Neural cell (in vitro differentiated cells): ENCODE results near the gene PNPLA3. TPM values are rescaled to one million over a fixed set of nuclear protein-coding genes. Genes with fewer than 3 reads are reported as not detected.
A peak's percentile ranks its signal among the peaks of the same experiment; 100 is the strongest.

Experiments
- H2AFZ ChIP-seq: fragments of 200-600, 300-800 bp; sonication (generic), shearing (Covaris generic); 2 replicates; pipeline ENCODE4 v1.6.0; 2014; ENCODE audit warnings: low read depth, mild to moderate bottlenecking, antibody characterized with exemption, low read length, moderate library complexity
- H3F3A ChIP-seq: fragments of 200-600 bp; shearing (Covaris generic); 2 replicates; pipeline ENCODE4 v1.6.1; 2016; ENCODE audit warnings: mild to moderate bottlenecking, moderate library complexity, mixed read lengths, antibody characterized with exemption, low read length; ENCODE audit not compliant: insufficient read depth, poor library complexity, severe bottlenecking
- H3K27ac ChIP-seq: fragments of 200-600, 300-800 bp; sonication (generic), shearing (Covaris generic); 2 replicates; pipeline ENCODE4 v1.5.1; 2014; ENCODE audit warnings: mild to moderate bottlenecking, low read length, moderate library complexity
- H3K27me3 ChIP-seq: fragments of 300-800, 200-600 bp; sonication (generic), shearing (Covaris generic); 2 replicates; pipeline ENCODE4 v1.6.0; 2014; ENCODE audit warnings: mild to moderate bottlenecking, low read depth, low read length, moderate library complexity; ENCODE audit not compliant: insufficient read depth
- H3K36me3 ChIP-seq: fragments of 300-800, 200-600 bp; sonication (generic), shearing (Covaris generic); 2 replicates; pipeline ENCODE4 v1.5.1; 2014; ENCODE audit warnings: mild to moderate bottlenecking, antibody characterized with exemption, low read length, moderate library complexity; ENCODE audit not compliant: insufficient read depth
- H3K4me2 ChIP-seq: fragments of 300-800, 200-600 bp; sonication (generic), shearing (Covaris generic); 2 replicates; pipeline ENCODE4 v1.6.0; 2014; ENCODE audit warnings: mild to moderate bottlenecking, low read length
- H3K4me3 ChIP-seq: fragments of 300-800, 200-600 bp; sonication (generic), shearing (Covaris generic); 2 replicates; pipeline ENCODE4 v1.5.1; 2014; ENCODE audit warnings: mild to moderate bottlenecking, low read length, moderate library complexity
- H3K79me2 ChIP-seq: fragments of 200-600 bp; shearing (Covaris generic); replicated peaks from 2 replicates; pipeline ENCODE4 v1.6.0; 2014; ENCODE audit warnings: mild to moderate bottlenecking, low read length, moderate library complexity; ENCODE audit not compliant: insufficient read depth
- H3K9ac ChIP-seq: fragments of 300-800, 200-600 bp; sonication (generic), shearing (Covaris generic); 2 replicates; pipeline ENCODE4 v1.6.1; 2016; ENCODE audit warnings: mild to moderate bottlenecking, low read length, mixed read lengths
- H3K9me2 ChIP-seq: fragments of 200-600 bp; shearing (Covaris generic); 2 replicates; pipeline ENCODE4 v1.6.1; 2016; ENCODE audit warnings: mild to moderate bottlenecking, low read length, mixed read lengths; ENCODE audit not compliant: insufficient read depth
- H3K9me3 ChIP-seq: fragments of 200-600, 300-800 bp; sonication (generic), shearing (Covaris generic); 2 replicates; pipeline ENCODE4 v1.6.1; 2016; ENCODE audit warnings: mild to moderate bottlenecking, mixed run types, low read length, moderate library complexity, mixed read lengths
- H4K20me1 ChIP-seq: fragments of 200-600 bp; shearing (Covaris generic); 2 replicates; pipeline ENCODE4 v1.6.1; 2016; ENCODE audit warnings: mild to moderate bottlenecking, mixed run types; ENCODE audit not compliant: insufficient read depth
- EP300 ChIP-seq: fragments of 450-650 bp; conservative IDR thresholded peaks from 2 replicates; pipeline ENCODE4 v1.6.1; 2014; ENCODE audit warnings: antibody characterized with exemption, mild to moderate bottlenecking, moderate library complexity; ENCODE audit not compliant: poor library complexity, severe bottlenecking
- EZH2 ChIP-seq: fragments of 200-600, 300-800 bp; shearing (Covaris generic), sonication (generic); IDR thresholded peaks from 2 replicates; pipeline ENCODE4 v1.6.1; 2014; ENCODE audit warnings: antibody characterized with exemption, low read length, borderline replicate concordance, mild to moderate bottlenecking; ENCODE audit not compliant: insufficient read depth, poor library complexity, severe bottlenecking
- MXI1 ChIP-seq: fragments of 450-650 bp; conservative IDR thresholded peaks from 2 replicates; pipeline ENCODE4 v1.6.1; 2014; ENCODE audit warnings: antibody characterized with exemption, mild to moderate bottlenecking; ENCODE audit not compliant: poor library complexity, severe bottlenecking
- POLR2AphosphoS5 ChIP-seq: IDR thresholded peaks from 2 replicates; pipeline ENCODE4 v1.6.1; 2012
- RAD21 ChIP-seq: fragments of 450-650 bp; conservative IDR thresholded peaks from 2 replicates; pipeline ENCODE4 v1.6.1; 2014; ENCODE audit warnings: antibody characterized with exemption, mild to moderate bottlenecking, moderate library complexity
- SMC3 ChIP-seq: fragments of 450-650 bp; conservative IDR thresholded peaks from 2 replicates; pipeline ENCODE4 v1.6.1; 2014; ENCODE audit warnings: antibody characterized with exemption, mild to moderate bottlenecking, moderate library complexity; ENCODE audit not compliant: poor library complexity
- TAF1 ChIP-seq: IDR thresholded peaks from 2 replicates; pipeline ENCODE4 v1.6.1; 2012; ENCODE audit warnings: low read depth
- polyA plus RNA-seq: library from polyadenylated mRNA; depleted of rRNA; stranded (reverse); fragments of >200 nt; gene quantifications from 2 replicates; pipeline ENCODE4 v1.2.3, GENCODE V29; 2014
- TF ChIP-seq, protein P1 (sequence below): fragments of 450-650 bp; IDR thresholded peaks from 2 replicates; pipeline ENCODE4 v1.5.1; 2014; ENCODE audit warnings: antibody characterized with exemption, mild to moderate bottlenecking, moderate library complexity; ENCODE audit not compliant: poor library complexity, severe bottlenecking
- TF ChIP-seq, protein P2 (sequence below): IDR thresholded peaks from 2 replicates; pipeline ENCODE4 v1.6.1; 2012; ENCODE audit warnings: borderline replicate concordance

Gene PNPLA3
- polyA plus RNA-seq, 1 donor from 2014 or later: 6.5 TPM

DNA sequence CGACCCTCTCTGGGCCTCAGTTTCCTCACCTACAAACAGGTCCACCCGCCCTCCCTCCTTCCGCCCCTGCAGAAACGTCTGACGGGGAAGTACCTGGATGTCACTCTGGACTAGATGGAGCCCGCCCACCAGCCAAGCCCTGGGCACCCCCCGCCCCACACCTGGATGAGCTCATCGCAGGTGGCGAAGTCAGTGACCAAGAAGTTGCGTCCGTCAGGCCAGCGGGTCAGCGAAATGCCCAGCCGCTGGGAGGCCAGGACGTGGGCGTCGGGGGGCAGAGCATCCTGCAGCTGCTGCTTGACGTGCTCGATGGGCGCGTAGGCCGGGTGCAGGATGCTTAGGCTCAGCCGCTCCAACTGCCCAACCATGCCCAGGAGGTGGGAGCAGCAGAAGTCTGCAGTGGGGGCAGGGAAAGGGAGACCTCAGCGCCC, 32.7 kb upstream of the PNPLA3 start:
- H2AFZ ChIP-seq: no peak overlapping the region
- peaks cover 43% of the 10 kb centered on the region for H3K27me3 ChIP-seq
- peak overlapping the region; percentile 12 for H3K9ac ChIP-seq
- H4K20me1 ChIP-seq: no peaks in the 10 kb centered on the region
- no peaks in the 10 kb centered on the region for H3K36me3 ChIP-seq
- no peak overlapping the region for H3K27ac ChIP-seq
- H3K9me2 ChIP-seq: no peaks in the 10 kb centered on the region
- TF ChIP-seq RAD21 (no peak), SMC3 (no peak), POLR2AphosphoS5 (no peak), MXI1 (no peak), TAF1 (no peak), EP300 (no peak), EZH2 (no peak)
- TF ChIP-seq, protein P1, sequence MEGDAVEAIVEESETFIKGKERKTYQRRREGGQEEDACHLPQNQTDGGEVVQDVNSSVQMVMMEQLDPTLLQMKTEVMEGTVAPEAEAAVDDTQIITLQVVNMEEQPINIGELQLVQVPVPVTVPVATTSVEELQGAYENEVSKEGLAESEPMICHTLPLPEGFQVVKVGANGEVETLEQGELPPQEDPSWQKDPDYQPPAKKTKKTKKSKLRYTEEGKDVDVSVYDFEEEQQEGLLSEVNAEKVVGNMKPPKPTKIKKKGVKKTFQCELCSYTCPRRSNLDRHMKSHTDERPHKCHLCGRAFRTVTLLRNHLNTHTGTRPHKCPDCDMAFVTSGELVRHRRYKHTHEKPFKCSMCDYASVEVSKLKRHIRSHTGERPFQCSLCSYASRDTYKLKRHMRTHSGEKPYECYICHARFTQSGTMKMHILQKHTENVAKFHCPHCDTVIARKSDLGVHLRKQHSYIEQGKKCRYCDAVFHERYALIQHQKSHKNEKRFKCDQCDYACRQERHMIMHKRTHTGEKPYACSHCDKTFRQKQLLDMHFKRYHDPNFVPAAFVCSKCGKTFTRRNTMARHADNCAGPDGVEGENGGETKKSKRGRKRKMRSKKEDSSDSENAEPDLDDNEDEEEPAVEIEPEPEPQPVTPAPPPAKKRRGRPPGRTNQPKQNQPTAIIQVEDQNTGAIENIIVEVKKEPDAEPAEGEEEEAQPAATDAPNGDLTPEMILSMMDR: no peak
- TF ChIP-seq, protein P2, sequence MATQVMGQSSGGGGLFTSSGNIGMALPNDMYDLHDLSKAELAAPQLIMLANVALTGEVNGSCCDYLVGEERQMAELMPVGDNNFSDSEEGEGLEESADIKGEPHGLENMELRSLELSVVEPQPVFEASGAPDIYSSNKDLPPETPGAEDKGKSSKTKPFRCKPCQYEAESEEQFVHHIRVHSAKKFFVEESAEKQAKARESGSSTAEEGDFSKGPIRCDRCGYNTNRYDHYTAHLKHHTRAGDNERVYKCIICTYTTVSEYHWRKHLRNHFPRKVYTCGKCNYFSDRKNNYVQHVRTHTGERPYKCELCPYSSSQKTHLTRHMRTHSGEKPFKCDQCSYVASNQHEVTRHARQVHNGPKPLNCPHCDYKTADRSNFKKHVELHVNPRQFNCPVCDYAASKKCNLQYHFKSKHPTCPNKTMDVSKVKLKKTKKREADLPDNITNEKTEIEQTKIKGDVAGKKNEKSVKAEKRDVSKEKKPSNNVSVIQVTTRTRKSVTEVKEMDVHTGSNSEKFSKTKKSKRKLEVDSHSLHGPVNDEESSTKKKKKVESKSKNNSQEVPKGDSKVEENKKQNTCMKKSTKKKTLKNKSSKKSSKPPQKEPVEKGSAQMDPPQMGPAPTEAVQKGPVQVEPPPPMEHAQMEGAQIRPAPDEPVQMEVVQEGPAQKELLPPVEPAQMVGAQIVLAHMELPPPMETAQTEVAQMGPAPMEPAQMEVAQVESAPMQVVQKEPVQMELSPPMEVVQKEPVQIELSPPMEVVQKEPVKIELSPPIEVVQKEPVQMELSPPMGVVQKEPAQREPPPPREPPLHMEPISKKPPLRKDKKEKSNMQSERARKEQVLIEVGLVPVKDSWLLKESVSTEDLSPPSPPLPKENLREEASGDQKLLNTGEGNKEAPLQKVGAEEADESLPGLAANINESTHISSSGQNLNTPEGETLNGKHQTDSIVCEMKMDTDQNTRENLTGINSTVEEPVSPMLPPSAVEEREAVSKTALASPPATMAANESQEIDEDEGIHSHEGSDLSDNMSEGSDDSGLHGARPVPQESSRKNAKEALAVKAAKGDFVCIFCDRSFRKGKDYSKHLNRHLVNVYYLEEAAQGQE: no peak
- no peaks in the 10 kb centered on the region for H3K79me2 ChIP-seq
- H3K9me3 ChIP-seq: no peaks in the 10 kb centered on the region
- no peaks in the 10 kb centered on the region for H3F3A ChIP-seq
- no peak overlapping the region for H3K4me2 ChIP-seq
- H3K4me3 ChIP-seq: peak overlapping the region; percentile 62

DNA sequence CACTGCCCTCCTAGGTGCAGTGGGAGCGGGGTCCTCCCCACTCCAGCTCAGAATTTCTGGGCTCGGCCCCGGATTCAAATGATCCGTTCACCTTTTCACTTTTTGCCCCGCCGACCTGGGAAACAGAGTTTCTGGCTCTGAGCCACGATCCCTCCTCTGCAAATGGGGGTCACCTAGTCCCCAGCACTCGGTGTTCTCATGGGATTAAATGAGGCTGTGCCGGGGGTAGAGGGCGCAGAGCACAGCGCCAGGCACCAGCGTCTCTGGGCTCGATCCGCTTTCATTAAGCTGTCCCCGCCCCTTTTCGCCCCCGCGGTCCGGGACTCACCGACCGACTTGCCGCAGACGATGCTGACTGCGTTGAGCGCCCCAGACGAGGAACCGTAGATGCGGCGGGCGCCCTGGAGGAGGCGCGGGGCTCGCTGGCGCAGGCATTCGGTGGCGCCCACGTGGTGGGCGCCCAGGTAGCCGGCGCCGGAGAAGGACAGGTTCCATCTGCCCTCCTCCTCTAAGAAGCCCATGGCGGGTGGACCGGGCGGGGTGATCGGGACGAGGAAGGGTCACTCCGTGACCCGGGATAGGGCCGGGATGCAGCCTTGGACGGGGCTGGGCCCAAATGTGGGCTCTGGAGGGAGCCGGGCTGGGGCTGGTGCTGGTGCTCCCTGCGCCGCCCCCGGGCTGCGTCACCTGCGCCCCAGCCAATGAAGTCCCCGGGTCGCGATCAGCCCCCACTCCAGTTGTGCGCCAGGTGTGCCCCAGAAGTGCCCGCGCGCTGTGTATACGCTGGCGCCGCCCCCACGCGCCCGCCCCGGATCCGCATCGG, 32.0 kb upstream of the PNPLA3 start, which contains the start of gene PNPLA5:
Gene PNPLA5 (minus strand): TSS at position 654 of the 823 bp plus-strand sequence. CDS start 133 bp downstream, at position 521.
- H3F3A ChIP-seq: no peaks in the 10 kb centered on the region
- no peaks in the 10 kb centered on the region for H3K9me3 ChIP-seq
- peak within 1 kb of the TSS; percentile 12 for H3K9ac ChIP-seq
- no peak within 1 kb of the TSS for H3K4me2 ChIP-seq
- no peak within 1 kb of the TSS for H2AFZ ChIP-seq
- H3K27ac ChIP-seq: no peak within 1 kb of the TSS
- TF ChIP-seq RAD21 (no peak), MXI1 (no peak)
- TF ChIP-seq, protein P2: no peak
- TF ChIP-seq, protein P1: peak; percentile 25
- H4K20me1 ChIP-seq: no peaks in the 10 kb centered on the region
- peaks cover 43% of the 10 kb centered on the region for H3K27me3 ChIP-seq
- no peaks in the 10 kb centered on the region for H3K36me3 ChIP-seq
- no peaks in the 10 kb centered on the region for H3K79me2 ChIP-seq
- H3K4me3 ChIP-seq: peak within 1 kb of the TSS; percentile 62
- no peaks in the 10 kb centered on the region for H3K9me2 ChIP-seq
